MM.1S (cell line): Measurements from ENCODE around the gene RPGRIP1L.

Experiments used
- DNase-seq: peaks from one replicate; pipeline ENCODE4 v3.0.0-alpha.2; 2015
- H2AFZ ChIP-seq: fragments of 300-600 bp; sonication (generic); 2 replicates; pipeline ENCODE4 v1.6.0; 2016; ENCODE audit warnings: antibody characterized with exemption, low read length
- H3F3A ChIP-seq: fragments of 300-600 bp; sonication (generic); 2 replicates; pipeline ENCODE4 v1.6.1; 2016; ENCODE audit warnings: mild to moderate bottlenecking, antibody characterized with exemption, low read length, moderate library complexity, mixed read lengths; ENCODE audit not compliant: insufficient read depth
- H3K27ac ChIP-seq: fragments of 300-600 bp; sonication (generic); 2 replicates; pipeline ENCODE4 v1.5.1; 2016; ENCODE audit warnings: mild to moderate bottlenecking, low read length
- H3K27me3 ChIP-seq: fragments of 300-600 bp; sonication (generic); replicated peaks from 2 replicates; pipeline ENCODE4 v1.6.0; 2016; ENCODE audit warnings: low read length; ENCODE audit not compliant: insufficient read depth
- H3K36me3 ChIP-seq: fragments of 300-600 bp; sonication (generic); replicated peaks from 2 replicates; pipeline ENCODE4 v1.6.1; 2016; ENCODE audit warnings: mild to moderate bottlenecking, low read length, mixed read lengths; ENCODE audit not compliant: insufficient read depth
- H3K4me1 ChIP-seq: fragments of 300-600 bp; sonication (generic); 2 replicates; pipeline ENCODE4 v1.6.1; 2016; ENCODE audit warnings: low read length, mixed read lengths
- H3K4me2 ChIP-seq: fragments of 300-600 bp; sonication (generic); 2 replicates; pipeline ENCODE4 v1.6.0; 2016; ENCODE audit warnings: low read depth, low read length
- H3K4me3 ChIP-seq: fragments of 300-600 bp; sonication (generic); 2 replicates; pipeline ENCODE4 v1.5.1; 2016; ENCODE audit warnings: low read length, mixed read lengths
- H3K79me2 ChIP-seq: fragments of 300-600 bp; sonication (generic); 2 replicates; pipeline ENCODE4 v1.6.1; 2016; ENCODE audit warnings: mixed run types, low read length, mixed read lengths
- H3K9ac ChIP-seq: fragments of 300-600 bp; sonication (generic); 2 replicates; pipeline ENCODE4 v1.6.1; 2016; ENCODE audit warnings: low read length, mixed read lengths
- H3K9me2 ChIP-seq: fragments of 300-600 bp; sonication (generic); replicated peaks from 2 replicates; pipeline ENCODE4 v1.6.1; 2016; ENCODE audit warnings: mild to moderate bottlenecking, low read length, mixed read lengths; ENCODE audit not compliant: insufficient read depth
- H3K9me3 ChIP-seq: fragments of 300-600 bp; sonication (generic); replicated peaks from 2 replicates; pipeline ENCODE4 v1.6.1; 2016; ENCODE audit warnings: mild to moderate bottlenecking, low read length, mixed read lengths; ENCODE audit not compliant: insufficient read depth
- H4K20me1 ChIP-seq: fragments of 300-600 bp; sonication (generic); 2 replicates; pipeline ENCODE4 v1.6.1; 2016; ENCODE audit warnings: mild to moderate bottlenecking, low read length, moderate library complexity, mixed read lengths; ENCODE audit not compliant: insufficient read depth
- CTCF ChIP-seq: fragments of 300-600 bp; sonication (generic); IDR thresholded peaks from 2 replicates; pipeline ENCODE4 v1.5.1; 2016; ENCODE audit warnings: antibody characterized with exemption, low read length, mixed read lengths
- EZH2 ChIP-seq: fragments of 300-600 bp; sonication (generic); optimal IDR thresholded peaks from 2 replicates; pipeline ENCODE3; 2017; ENCODE audit warnings: low read depth, mild to moderate bottlenecking, antibody characterized with exemption, low read length, mixed read lengths
- EZH2phosphoT487 ChIP-seq: fragments of 300-600 bp; sonication (generic); IDR thresholded peaks from 2 replicates; pipeline ENCODE4 v1.6.1; 2018; ENCODE audit warnings: antibody characterized with exemption, low read length

RPGRIP1L gene

DNA sequence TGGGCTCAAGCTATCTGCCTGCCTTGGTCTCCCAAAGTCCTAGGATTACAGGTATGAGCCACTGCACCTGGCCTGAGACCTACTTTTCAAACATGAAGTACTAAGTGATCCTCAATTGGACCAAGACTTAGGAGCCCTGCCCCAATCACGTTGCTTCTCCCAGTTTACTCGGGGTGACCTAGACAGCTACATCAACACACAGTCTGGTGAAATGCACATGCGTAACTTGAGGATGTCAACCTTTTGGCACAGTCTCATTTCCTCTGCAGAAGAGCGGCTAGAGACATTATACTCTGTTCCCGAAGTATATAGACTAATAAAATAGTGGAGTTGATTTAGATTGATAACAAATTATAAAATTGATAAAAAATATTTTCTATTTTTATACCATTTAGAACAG is 17.4 kb upstream of the RPGRIP1L start:
- no peaks in the 10 kb centered on the region for H3K36me3 ChIP-seq
- no peak overlapping the region for H3K4me2 ChIP-seq
- no peaks in the 10 kb centered on the region for H3K4me1 ChIP-seq
- peaks cover 34% of the 10 kb centered on the region for H3K79me2 ChIP-seq
- H3K27me3 ChIP-seq, result no peaks in the 10 kb centered on the region
- no peak overlapping the region for H3K9ac ChIP-seq
- H3K9me3 ChIP-seq, result no peaks in the 10 kb centered on the region
- TF ChIP-seq EZH2phosphoT487, result no peak
- TF ChIP-seq EZH2, result no peak
- TF ChIP-seq CTCF, result no peak
- no peaks in the 10 kb centered on the region for H3K9me2 ChIP-seq
- no peaks in the 10 kb centered on the region for H3F3A ChIP-seq
- DNase-seq, result no peak
- H2AFZ ChIP-seq, result no peak overlapping the region
- H4K20me1 ChIP-seq, result no peaks in the 10 kb centered on the region
- H3K27ac ChIP-seq, result no peak overlapping the region
- H3K4me3 ChIP-seq, result no peak overlapping the region

DNA sequence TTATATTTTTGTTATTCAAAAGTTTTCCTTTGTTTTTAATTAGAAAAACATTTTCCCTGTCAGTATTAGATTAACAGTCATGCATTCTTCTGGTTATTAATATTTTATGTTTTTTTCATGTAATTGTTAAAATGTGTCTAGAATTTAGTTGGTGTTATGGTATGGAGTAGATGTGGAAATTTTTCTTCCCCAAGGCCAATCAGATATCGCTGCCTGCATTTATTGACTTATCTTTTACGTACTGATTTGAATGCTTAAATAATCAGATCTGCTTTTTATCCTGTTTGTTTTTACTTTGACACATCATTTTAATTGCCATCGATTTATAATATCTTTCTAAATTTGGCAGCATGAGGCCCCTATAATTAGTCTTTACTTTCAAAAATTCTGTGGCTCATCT is 13.9 kb upstream of the RPGRIP1L start:
- no peaks in the 10 kb centered on the region for H3K9me2 ChIP-seq
- peaks cover 58% of the 10 kb centered on the region for H3K79me2 ChIP-seq
- H3K4me2 ChIP-seq, result no peak overlapping the region
- no peaks in the 10 kb centered on the region for H4K20me1 ChIP-seq
- no peak for DNase-seq
- H3K27me3 ChIP-seq, result no peaks in the 10 kb centered on the region
- H3K4me1 ChIP-seq, result no peaks in the 10 kb centered on the region
- no peaks in the 10 kb centered on the region for H3F3A ChIP-seq
- H3K36me3 ChIP-seq, result no peaks in the 10 kb centered on the region
- H2AFZ ChIP-seq, result no peak overlapping the region
- H3K9ac ChIP-seq, result no peak overlapping the region
- TF ChIP-seq EZH2 (no peak), CTCF (no peak), EZH2phosphoT487 (no peak)
- H3K27ac ChIP-seq, result no peak overlapping the region
- no peaks in the 10 kb centered on the region for H3K9me3 ChIP-seq
- H3K4me3 ChIP-seq, result no peak overlapping the region

DNA sequence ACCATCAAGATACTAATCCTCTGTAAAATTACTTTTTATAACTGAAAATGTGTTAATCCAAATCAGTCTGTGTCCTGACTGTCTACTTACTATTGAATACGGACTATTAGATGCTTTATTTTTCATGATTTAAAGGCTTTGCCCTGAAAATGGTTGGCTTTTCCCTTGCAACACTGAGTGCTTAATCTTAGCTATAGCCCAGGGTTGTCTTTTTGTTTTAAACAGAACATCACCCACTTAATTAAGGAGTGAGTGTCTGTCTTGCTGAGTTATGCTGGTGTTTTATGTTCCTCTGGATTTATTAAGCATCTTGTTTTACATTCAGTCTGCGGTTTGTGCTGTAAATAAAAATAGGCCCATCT is 11.3 kb upstream of the RPGRIP1L start:
- H3K4me2 ChIP-seq, result no peak overlapping the region

More for the DNA sequence above, 11.3 kb upstream of the RPGRIP1L start:
- Histone ChIP-seq H3K36me3 (no peaks in the 10 kb centered on the region), H3K27ac (no peak overlapping the region), H4K20me1 (no peaks in the 10 kb centered on the region), H3F3A (no peaks in the 10 kb centered on the region), H3K9me2 (no peaks in the 10 kb centered on the region), H2AFZ (no peak overlapping the region), H3K9me3 (no peaks in the 10 kb centered on the region), H3K4me3 (no peak overlapping the region), H3K9ac (no peak overlapping the region), H3K4me1 (no peaks in the 10 kb centered on the region), H3K27me3 (no peaks in the 10 kb centered on the region), H3K79me2 (peaks cover 65% of the 10 kb centered on the region)
- TF ChIP-seq CTCF (no peak), EZH2phosphoT487 (no peak), EZH2 (no peak)
- DNase-seq, result no peak
